HG02938 (cell line): ENCODE results near the gene NHSL1.

Experiments
- ATAC-seq: cut with Tn5 transposase; IDR thresholded peaks from one replicate; pipeline ENCODE4 v1.9.1; 2021; ENCODE audit warnings: mild to moderate bottlenecking, moderate library complexity; ENCODE audit not compliant: unreplicated experiment

NHSL1 gene

DNA sequence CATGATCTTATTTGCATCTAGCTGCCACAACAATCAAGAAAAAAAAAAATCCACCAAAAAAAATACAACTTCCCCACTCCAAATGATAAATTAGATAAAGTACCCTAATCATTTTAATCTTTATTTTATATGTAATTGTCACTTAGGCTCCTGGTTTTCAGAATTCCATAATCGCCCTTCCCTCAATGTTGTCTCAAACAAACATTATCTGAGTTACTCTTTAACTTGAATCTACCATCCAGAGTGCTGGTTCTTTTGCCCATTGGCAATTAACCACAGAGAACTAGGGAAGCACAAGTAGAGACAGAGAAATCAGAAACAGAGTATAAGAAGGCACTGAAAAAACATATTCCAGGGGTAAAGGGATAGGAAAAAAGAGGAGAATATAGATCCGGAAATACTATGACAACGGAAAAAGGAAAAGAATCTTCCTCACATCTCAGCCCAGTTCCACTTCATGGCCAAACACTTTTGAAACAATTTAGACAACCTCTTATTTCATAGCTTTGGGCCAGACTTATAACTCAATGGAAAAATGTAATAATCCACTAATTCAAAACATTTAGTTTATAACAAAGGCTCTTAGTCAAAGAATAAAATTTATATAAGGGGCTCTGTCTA, 861 bp upstream of the NHSL1 start:
- ATAC-seq, result no peak

DNA sequence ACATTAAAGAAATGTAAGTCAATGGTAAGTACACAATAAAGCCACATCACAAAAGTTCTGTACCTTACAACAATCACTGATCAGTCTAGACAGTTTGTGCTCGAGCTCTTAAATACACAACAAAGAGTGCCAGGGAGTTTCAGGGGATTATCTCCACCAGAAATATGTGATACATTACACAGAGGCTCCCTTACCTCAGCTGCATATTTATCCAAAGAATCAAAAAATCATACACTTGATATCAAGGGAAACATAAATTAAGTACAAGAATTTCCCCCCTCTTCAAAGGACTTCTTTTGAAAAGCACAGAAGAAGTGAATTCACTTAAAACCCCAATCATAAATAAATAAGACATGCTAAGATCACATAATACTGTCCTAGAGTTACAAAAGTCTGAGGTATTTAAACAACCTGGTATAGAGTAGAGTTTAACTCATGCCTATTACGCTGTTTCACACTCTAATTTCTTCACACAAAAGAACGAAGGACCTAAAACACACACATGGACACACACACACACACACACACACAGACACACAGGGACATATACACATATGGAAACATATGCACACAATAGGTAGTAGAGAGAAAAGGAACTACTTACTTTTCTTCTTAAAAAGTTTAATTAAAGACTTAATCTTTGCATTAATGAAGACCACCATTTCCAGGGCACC, 528 bp downstream of the NHSL1 start:
- ATAC-seq, result no peak

DNA sequence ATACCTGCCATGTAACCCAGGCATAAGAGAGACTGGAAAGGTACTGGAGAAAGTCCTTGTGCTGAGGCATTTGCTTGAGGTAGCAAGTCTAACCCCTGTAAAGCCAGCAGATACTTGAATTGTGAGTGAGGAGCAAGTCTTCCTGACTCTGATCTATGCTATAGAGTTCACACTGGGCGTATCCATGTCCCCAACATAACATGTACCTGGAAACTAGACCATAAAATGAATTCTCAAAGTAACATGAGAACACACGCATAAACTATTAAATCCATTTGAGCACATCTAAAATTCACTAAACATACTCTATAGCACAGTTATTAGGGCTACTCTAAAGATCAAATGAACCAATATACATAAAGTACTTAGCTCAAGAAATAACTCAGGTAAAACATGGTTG, 2.0 kb downstream of the NHSL1 start:
- no peak for ATAC-seq

DNA sequence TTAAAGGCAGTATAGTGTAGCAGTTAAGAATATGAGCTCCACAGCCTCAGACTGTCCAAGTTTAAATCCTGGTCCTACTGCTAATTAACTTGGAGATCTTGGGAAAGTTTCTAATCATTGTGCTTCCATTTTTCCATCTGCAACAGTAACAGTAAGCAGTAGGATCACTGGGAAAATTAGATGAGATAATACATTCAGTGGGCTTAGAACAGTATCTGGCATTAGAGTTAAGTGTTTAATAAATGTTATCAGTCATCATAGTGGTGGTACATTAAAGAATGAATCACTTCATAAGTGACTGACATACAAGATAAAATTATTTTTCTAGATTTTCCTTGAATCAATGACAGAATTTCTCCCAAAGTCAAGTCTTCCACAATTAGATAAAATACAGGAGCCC, 5.0 kb downstream of the NHSL1 start:
- no peak for ATAC-seq

DNA sequence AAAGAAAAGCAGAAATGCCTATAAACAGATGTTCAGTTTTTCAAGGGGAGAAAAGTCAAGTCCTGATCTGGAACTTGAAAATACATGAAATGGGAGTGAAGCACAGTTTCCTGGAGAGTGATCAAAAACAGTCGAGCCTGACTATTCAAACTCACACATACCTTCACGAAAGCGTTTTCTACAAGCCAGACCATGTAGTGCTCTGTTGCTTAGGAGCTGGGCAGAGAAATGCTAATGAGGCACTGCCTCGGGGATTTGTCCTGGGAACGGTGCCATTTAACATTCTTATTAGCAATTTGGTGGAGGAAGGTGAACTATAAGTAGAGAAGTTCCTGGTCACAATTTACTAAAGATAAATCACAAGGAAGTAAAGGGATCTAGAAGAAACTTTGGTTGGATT, 5.9 kb downstream of the NHSL1 start:
- ATAC-seq, result no peak

DNA sequence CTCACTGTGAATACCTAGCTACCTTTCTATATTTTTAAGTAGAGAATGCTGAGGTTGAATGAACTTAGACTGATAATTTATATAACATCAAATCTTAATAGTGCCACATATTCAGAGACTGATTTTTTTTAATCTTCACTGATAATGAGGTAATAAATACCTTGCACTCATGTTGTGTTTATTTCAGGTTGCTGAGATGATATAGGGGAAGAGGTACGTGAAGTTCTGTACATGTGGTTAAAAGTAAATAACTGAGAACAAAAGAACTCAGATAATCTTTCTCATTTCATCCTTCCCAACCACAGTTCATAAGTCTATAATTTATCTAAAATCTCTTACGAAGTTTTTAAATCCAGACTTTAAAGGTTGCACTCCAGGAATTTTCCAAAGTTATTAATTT, 6.4 kb downstream of the NHSL1 start:
- ATAC-seq, result no peak

DNA sequence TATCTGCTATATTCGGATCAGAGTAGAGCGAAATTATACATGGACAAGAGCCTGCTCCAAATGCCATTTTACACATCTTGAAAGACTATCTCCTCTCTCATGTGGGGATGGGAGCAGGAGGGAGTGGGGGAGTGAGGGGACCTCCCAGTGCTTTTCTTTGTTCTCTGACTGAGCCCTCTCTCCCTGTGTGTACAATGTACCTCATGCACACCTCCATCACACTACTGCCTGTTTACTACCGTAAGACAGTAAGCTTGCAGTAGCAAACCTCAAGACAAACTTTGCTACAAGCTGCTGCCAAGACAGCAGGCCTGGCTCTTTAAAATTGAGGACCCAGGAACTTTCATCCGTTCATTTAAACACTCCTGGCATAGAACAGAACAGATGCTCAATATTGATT, 7.2 kb downstream of the NHSL1 start:
- no peak for ATAC-seq

DNA sequence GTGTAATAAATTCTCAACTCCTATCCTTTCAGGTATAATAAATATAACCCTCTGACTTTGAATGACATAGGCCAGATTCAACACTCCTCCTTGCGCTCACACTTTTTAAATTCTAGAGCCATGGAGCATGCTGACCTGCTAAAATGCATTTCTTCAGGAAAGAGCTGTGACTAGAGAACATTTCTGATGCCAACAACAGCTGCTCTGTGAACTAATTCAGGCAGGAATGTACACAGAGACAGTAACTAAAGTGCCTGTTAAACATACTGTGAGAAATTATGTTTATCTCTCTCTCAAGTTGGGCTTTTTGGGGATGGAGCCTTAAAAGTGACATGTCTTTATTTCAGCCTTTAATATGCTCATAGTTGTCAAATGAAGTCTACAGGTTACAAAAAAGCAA, 8.3 kb downstream of the NHSL1 start:
- ATAC-seq, result no peak

DNA sequence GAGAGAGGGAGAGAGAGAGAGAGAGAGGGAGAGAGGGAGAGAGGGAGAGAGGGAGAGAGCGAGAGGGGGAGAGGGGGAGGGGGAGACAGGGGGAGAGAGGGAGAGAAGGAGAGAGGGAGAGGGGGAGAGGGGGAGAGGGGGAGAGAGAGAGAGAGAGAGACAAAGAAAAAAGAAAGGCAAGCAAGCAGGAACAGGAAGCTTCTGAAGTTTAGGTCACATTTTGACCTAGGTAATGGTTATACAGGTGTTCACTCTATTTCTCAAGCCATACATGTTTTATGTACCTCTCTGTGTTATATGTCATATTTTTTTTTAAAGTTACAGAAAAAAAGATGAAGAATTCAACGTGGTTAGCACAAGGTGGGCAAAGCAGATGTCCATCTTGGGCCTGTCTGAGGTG, 9.4 kb downstream of the NHSL1 start:
- no peak for ATAC-seq

DNA sequence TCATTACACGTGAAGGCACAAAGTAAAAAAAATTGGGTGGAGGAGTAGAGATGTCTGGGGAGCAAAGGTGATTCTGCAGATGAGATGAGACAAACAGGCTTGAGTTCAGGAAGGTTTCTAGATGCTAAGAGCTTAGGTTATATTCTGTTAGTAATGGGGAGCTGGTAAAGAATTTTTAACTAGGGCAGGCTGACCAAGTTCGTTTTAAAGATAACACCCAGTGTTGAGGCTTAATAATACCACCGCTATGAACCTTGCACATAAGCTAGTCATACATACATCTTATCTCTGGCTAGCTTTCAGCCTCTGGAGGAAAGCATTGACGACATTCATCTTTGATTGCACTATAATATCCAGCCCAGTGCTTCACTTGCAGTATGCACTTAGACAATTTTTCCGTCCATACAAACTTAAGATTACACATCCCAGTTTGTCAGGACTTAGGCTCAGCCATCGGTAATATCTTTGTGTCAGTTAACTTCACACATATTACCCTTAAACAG, 12.1 kb downstream of the NHSL1 start:
- ATAC-seq, result no peak

DNA sequence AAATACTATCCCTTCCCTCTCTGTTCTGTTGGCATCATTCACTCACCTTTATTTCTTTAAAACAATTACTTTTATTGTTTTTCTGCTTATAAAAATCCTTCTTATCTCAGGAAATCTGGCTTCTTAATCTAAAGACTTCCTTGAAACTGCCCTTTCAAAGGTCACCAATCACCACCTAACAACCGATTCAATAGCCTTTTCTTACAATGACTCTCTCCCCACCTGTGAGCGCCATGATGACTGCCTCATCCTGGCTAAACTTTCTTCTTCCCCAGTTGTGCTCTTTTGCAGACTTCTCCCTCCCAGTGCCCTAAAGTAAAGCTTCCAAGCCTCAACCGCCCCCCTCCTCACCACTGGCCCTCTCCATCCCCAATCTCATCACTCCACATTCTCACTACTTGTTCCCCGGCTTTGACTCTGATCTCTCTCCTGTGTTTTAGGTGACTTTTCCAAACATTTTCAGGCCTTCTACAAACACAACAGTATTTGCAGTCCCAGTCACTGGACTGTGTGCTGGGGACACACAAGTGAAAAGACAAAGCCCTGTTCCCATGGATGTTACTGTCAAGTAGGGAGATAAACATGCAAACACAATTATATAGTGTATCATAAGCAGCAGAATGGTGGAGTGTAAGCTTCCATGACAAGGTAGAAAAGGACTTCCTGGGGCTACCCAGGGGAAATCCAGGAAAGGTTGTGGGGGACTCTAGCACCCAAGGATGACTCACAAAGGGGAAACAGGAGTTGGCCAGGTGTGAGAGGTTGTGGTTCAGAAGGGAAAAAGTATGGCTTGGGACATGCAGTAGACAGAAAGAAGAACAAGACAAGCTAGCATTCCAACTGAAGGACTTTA, 12.8 kb downstream of the NHSL1 start:
- no peak for ATAC-seq

DNA sequence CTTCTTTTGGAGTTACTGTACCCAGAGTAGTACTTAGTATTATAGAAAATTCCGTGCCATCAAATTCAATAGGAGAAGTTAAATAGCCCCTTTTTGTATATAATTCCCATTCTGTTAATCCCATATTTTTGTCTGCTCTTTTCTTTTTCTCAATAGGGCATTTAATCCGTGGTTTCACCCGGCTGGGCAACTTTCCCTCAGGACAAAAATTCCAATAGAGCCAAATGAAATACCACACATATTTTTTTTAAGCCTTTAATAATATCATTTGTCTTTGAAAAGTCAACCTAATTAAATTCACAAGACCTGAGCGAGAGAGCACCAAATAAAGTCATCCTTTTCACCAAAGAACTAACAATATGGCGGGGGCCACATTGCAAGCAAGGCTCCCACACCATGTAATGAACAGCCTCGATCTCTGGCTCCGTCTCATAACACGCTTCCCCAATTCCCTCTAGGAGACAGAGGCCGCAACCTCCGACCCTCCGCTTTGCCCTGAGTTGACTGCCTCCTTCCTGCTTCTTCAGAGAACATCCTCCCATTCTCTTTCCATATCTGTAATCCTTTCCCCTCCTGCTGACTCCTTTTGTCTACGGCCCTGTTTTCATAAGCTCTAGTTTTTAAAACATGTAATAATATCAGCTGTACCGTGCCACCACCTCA, 13.6 kb downstream of the NHSL1 start:
- no peak for ATAC-seq

DNA sequence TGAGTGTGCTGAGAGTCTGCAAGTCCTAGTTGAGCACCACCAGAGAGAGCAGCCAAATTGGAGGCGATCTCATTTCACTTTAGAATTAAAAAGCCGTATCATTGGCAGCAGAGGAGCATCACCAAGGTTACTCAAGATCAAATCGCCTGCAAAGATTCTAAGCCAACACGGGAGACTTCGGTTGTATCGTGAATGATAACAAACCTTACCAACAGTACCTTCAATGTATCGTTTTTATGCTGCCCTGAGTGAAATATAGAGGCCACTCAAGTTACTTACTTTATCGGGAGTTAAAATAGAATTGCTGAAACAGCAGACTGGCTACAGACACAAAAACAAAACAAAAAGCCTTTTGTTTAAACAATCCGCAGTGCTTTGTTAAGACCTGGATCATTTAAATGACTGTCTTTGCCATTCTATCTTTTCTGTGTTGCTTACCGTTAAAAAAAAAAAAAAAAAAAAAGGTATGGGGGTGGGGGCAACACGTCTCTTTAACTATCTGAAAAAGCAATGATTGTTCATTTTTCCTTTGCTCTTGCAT, 14.2 kb downstream of the NHSL1 start:
- no peak for ATAC-seq

DNA sequence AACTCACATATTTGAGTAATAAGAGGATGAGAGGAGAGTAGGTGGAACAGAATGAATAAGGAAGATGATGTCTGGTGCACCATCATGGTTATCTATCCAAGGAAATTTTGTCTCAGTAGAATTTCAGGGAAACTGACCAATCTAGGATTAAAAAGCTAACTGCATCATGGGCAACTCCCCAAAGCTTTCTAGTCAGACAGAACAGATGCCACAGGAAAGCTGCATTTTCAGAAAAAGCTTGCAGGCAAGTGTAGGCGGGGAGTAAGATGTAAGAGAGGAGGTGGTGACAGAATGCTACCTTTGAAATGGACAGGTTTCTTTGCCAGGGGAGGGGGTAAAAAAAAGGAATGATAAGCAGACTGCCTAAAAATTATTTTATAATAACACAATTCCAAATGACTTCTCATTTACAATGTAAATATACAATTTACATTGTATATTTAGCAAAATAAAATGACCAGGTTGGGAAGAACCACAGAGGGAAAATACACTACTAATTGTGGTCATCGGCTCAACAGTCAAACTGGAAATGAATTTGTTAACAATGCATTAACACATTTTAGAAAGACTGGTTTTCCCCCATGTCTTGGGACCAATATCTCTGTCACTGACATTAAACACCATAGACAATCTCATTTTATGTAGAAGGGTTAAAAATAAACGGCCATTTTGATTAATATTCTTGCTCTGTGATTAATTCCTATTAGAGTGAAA, 15.1 kb downstream of the NHSL1 start:
- ATAC-seq, result no peak

DNA sequence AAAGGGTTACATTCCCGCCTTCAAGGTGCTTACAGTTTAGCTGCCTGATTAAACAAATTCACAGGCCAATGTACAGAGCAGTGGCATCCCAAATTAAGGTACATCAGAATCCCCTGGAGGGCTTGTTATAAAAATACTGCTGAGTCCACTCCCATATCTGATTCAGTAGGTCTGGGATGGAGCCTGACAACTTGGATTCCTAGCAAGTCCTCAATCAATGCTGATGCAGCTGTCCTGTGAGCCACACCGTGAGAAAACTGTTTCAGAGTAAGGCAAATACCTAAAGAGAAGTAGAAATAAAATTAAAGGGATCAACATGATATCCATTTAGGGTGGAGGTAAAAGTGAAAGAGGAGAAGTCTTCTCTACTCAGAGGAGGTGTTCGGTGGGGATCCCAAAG, 16.5 kb downstream of the NHSL1 start:
- ATAC-seq, result no peak

DNA sequence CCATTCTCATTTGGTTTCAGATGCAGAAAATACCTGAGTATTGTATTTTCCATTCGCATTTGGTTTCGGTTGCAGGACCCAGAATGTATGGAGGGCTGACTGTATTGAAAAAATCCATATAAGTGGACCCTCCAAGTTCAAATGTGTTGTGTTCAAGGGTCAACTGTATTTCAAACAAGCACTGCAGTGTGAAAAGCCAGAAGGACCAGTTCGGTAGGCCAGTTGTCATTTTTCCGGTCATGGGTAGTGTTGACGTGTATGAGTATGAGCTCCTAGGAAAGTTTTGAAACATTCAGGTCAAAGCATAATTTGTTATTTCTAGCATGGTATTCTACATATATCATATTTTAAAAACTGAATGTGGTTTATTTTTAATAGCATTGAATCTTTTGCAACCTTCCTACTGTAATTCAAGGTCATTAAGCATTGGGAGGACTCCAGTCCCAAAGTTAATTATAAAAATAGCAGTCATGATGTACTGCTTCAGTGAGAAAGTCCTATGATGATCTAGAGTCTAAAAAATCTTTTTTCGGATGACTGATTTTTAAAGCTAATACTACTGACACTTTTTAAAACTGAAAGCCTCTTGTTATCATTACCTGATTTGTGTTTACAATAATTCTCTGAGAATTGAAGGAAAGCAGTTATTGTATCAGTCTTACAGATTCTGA, 18.9 kb downstream of the NHSL1 start:
- no peak for ATAC-seq

DNA sequence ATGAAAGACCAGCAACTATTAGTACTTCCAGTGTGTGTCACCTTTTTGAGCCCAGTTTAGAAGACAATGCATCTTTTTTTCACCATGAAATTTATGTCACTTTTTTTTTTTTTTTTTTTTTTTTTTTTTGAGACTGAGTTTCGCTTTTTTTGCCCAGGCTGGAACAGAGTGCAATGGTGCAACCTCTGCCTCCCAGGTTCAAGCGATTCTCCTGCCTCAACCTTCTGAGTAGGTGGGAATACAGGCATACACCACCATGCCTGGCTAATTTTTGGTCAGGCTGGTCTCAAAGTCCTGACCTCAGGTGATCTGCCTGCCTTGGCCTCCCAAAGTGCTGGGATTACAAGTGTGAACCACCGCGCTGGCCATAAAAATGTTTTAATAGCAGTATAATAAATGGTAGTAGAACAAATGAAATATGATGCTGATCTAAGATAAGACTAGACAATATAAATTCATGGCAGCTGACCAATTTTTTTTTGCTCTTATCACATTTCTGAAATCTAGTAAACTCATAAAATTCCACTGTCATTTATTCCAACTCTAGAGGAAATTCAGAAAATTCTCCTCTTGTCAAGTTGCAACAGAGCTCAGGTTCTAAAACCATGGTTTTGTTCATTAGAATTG, 21.3 kb downstream of the NHSL1 start:
- ATAC-seq, result no peak

DNA sequence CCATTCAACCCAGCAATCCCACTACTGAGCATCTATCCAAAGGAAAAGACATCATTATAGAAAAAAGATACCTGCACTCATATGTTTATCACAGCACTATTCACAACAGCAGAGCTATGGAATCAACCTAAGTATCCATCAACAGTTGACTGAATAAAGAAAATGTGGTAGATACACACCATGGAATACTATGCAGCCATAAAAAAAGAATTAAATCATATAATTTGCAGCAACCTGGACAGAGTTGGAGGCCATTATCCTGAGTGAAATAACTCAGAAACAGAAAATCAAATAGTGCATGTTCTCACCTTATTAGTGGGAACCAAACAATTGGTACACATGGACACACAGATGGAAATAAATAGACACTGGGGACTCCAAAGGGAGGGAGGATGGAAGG, 23.2 kb downstream of the NHSL1 start:
- no peak for ATAC-seq

DNA sequence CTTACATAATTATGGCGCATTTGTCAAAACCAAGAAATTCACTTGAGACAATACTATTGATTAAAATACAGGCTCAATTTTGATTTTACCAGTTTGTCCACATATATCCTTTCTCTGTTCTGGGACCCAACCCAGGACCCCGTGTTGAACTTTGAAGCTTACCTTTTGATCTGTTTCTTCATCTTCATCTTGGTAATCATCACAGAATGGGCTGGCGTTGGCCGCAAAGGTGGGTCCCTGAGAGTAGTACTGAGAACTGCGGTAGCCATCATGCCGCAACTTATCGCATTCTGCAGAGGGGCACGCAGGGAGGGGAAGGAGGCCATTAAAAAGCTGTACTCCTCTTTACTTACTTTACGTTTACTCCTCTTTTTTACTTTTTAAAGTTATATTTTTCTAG, 26.1 kb downstream of the NHSL1 start:
- no peak for ATAC-seq
